HG03097 (cell line): ENCODE data around the gene ROBO1.
"Not testable (repeated sequence)": the region's sequence is repeated elsewhere in the genome, so short reads cannot be mapped to it uniquely, and the experiment has no call there.

Source experiments
- ATAC-seq: cut with Tn5 transposase; IDR thresholded peaks from one replicate; pipeline ENCODE4 v1.9.1; 2021; ENCODE audit not compliant: unreplicated experiment, low FRiP score

Gene ROBO1

DNA sequence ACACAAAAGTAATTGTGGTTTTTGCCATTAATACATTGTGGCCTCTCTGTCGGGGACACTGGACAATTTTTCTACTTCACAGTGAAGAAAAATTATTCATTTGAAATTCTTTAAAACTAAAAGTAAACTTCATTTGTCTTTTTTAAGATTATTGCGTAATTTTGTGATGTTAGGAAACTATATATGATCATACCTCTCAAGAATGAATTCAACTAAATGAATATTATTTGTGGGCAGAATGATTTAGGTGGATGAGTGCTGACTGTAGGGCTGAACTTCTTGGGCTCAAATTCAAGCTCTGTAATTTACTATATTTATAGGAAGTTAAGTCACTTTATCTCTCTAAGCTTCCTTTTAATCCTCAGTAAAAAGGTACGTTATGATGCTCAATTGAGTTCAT, 441.2 kb downstream of the ROBO1 start:
- no peak for ATAC-seq

DNA sequence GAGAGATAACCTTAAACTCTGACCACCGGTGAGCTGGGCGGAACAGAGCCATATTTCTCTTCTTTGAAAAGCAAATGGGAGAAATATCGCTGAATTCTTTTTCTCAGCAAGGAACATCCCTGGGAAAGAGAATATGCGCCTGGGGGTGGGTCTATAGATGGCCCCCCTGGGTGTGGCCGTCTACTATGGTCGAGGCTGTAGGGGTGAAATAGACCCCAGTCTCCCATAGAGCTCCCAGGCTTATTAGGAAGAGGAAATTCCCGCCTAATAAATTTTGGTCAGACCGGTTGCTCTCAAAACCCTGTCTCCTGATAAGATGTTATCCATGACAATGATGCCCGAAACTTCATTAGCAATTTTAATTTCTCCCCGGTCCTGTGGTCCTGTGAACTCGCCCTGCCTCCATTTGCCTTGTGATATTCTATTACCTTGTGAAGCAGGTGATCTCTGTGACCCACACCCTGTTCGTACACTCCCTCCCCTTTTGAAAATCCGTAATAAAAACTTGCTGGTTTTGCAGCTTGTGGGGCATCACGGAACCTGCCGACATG, 441.9 kb downstream of the ROBO1 start:
- ATAC-seq = not testable (repeated sequence)

DNA sequence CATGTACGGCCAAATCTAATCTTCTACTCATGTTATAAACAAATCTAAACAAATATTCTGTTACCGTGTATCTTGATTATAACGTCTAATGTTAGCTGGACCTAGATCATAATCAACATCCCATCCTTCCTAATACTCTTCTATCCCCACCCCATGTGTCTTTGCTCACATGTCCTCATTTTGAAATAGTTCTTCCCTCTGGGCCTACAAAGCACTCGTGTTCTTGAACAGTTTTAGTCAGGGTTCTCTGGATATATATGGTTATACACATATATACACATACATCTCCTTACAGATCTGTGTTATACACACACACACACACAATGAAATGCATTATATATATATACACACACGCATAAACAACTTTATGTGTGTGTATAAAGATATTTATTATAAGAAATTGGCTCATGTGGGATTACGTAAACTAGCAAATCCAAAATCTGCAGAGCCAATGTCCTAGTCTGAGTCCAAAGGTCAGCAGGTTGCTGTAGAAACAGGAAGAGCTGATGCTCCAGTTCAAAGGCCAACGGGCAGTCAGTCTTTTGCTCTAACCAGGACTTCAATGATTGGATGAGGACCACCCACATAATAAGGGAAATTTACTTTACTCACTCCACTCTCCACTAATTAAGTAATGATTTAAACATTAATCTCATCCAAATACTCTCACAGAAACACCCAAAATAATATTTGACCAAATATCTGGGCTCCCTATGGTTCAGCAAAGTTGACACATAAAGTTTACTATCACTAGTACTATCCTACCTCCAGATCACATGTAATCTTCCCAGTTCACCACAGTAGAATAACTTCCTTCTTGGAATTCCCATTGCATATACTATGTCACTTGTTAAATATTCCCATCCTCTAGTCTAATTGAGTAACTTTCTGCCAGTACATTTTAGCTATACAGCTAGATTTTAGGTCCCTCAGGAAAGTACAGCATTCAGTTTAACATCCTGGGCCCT, 450.0 kb downstream of the ROBO1 start:
- ATAC-seq = no peak

- no peak for ATAC-seq
Observed at GRCh38 chr3:79314962-79315361, 452.8 kb downstream of the ROBO1 start.

GRCh38 chr3:79314544-79314943, 453.3 kb downstream of the ROBO1 start:
- no peak for ATAC-seq

GRCh38 chr3:79310016-79310415, 457.8 kb downstream of the ROBO1 start:
- ATAC-seq = no peak

DNA sequence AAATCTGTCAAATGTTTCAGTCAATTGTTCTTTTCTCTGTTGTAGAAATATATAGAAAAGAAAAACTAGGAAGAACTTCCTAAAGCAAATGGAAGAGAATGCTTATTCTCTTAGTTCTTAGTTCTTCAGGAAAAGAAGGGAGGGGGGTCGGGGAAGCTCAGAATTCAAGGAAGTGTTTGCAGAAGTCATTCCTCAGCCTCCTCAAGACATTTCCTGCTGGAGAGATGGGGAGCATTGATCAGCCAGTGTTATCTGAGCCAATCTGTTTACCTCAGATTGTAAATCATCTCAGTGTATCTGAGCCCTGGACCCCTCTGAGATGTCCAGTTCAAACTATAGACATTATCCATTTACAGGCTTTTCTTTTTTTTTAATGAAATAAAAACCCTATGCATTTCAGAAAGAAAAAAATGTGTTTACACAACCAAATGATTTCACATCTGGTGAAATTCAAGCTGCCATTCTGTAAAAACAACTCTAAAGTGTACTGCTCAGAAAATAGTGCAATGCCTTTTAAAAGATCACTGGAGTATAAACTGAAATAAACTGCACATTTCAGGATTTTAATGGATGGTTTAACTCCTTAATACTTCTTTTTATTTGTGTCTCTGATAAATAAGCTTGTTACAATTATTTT, 460.7 kb downstream of the ROBO1 start:
- no peak for ATAC-seq

DNA sequence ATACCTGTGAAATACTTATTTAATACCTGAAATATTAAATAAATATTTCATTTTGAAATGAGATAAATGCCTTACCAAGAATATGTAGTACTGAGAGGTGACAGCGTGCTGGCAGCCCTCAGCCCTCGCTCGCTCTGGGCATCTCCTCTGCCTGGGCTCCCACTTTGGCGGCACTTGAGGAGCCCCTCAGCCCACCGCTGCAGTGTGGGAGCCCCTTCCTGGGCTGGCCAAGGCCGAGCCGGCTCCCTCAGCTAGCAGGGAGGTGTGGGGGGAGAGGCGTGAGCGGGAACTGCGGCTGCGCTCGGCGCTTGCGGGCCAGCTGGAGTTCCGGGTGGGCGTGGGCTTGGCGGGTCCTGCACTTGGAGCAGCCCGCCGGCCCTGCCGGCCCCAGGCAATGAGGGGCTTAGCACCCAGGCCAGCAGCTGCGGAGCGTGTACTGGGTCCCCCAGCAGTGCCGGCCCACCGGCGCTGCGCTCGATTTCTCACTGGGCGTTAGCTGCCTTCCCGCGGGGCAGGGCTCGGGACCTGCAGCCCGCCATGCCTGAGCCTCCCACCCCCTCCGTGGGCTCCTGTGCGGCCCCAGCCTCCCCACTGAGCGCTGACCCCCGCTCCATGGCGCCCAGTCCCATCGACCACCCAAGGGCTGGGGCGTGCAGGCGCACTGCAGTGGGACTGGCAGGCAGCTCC, 467.7 kb downstream of the ROBO1 start:
- not testable (repeated sequence) for ATAC-seq

GRCh38 chr3:79297245-79297960, 470.4 kb downstream of the ROBO1 start:
- no peak for ATAC-seq

DNA sequence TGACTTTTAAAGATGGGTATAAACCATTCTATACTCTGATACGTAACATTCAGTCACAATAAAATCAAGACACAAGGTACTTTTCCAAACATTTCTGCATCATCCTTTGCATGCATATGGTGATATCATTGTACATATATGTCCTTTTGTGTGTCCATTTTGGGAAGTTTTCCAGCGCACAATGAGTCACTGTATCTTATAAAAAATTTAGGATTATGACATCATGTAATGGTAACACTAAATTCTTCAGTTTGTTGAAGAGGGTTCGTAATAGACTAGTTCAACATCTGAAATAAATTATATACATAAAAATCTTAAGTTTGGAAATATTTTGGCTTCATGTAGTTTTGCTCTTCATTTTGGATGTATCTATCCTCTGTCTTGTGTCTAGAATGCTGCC, 480.9 kb downstream of the ROBO1 start:
- ATAC-seq = no peak

DNA sequence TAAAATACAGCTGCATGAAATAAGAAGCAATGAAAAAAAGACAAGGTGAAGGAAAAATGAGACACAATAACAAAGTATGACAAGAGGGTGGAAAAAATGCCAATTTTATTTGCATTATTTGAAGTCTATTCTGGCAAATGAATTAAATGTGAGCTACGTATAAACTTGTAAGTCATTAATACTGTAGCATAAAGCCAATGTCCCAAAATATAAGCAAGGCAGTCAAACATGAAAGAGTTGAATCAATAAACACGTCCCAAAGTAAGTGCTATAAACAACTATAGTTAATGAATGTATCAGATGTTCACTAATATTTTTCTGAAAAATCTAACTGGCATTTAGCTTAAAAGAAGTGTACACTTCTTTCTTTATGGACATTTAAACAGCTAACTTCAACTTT, 481.9 kb downstream of the ROBO1 start:
- no peak for ATAC-seq

DNA sequence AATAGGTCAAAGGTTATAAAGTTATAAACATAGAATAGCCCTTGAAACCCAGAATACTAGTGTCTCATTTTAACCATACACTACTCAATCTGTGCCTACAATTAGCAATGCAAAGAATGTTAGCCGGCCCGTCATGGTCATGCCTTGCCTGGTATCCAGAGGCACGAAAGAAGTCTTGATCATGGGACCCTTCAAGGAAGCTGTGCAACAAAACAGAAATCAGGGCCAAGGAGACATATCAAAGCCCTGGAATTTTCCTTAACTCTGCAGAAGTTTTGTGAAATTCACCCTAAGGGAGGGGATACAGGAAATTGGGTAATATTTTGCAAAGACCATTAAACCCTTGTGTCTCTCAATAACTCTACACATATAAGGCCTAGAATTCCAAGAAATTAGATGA, 482.4 kb downstream of the ROBO1 start:
- no peak for ATAC-seq

GRCh38 chr3:79284781-79285180, 483.0 kb downstream of the ROBO1 start:
- ATAC-seq = no peak

- ATAC-seq = no peak
Observed at GRCh38 chr3:79278681-79279080, 489.1 kb downstream of the ROBO1 start.

DNA sequence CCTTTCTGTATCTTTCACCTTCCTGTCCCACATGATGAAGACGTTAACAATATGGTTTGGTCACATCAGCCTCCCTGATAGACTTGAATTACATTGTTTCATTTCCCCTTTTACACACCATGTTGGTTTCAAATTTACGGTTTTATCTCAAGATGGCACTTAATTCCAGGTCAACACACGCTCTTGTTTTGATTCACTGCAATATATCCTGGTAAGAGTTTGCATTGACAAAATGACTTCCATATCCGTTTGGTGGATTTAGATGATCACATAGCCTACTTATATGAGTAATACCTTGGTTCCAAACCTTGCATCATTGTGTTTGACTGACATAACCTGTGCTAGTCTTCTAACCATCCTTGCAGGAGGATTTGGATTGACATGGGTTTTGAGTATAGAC, 499.4 kb downstream of the ROBO1 start:
- ATAC-seq = no peak

GRCh38 chr3:79264892-79265291, 502.9 kb downstream of the ROBO1 start:
- ATAC-seq = no peak

DNA sequence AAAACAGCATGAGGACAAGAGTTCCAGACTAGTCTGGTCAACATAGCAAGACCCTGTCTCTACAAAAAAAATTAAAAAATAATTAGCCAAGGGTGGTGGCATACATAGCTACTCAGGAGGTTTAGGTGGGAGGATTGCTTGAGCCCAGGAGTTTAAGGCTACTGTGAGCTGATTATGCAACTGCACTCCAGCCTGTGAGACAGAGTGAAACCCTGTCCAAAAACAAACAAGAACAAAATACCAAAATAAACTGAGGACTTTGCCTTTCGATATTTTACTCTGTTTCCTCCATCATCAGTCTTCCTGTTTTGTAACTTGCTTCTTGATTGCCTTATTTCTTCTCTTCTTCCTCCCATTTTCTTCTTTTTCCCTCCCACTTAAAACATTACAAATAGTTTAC, 504.4 kb downstream of the ROBO1 start:
- no peak for ATAC-seq

- no peak for ATAC-seq
Observed at GRCh38 chr3:79258479-79258878, 509.3 kb downstream of the ROBO1 start.

DNA sequence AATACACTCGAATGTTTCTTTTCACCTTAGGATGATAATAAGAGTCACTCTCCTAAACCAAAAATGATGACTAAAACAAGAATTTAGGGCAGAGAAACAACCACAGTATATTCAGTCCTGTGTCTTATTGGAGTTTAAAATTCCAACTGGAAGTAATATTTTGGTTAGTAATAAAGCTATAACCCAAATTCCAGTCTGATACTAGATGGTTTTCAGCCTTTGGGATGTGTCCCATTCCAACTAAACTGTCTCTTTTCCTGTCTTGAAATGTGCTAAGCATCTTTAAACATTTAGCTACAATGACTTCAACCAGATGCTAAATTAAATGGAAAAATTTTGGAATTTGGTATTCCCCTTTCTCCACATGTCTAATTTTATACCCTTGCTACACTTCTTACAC, 510.0 kb downstream of the ROBO1 start:
- ATAC-seq = no peak

DNA sequence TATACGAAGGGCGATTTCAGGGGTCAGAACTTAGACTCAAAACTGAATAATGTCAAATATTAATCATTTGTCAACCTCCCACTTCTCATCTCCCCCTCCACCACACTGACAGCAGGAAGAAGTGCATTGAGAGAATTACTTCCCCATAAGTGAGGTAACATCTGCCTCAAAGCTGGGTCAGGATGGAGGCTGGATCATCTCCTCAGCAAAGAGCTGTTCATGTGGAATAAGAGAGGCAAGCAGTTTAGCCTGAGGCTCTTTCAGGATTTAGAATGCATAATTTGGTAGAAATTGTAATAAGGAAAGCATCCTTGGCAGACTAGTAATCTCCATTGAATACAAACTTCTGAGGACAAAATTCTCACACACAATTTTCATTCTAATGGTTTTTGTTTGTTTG, 512.1 kb downstream of the ROBO1 start:
- ATAC-seq = no peak
